H1 (cell line): ENCODE measurements around the gene RNASE2. TPM values are rescaled to one million over a fixed set of nuclear protein-coding genes. Genes with fewer than 3 reads are reported as not detected.

Experiments used
- GABPA ChIP-seq: IDR thresholded peaks from 2 replicates; pipeline ENCODE4 v1.6.1; 2011; ENCODE audit warnings: mild to moderate bottlenecking, low read length, moderate library complexity, borderline replicate concordance; ENCODE audit not compliant: insufficient read depth
- KDM1A ChIP-seq: fragments of 200-600, 300-600 bp; sonication (generic); IDR thresholded peaks from 2 replicates; pipeline ENCODE4 v1.7.1; 2016; ENCODE audit warnings: mild to moderate bottlenecking, low read length, borderline replicate concordance
- SIN3A ChIP-seq, 2 experiments: IDR thresholded peaks in 1 of 2; conservative IDR thresholded peaks in 1 of 2; 2 replicates each; pipeline ENCODE4 v1.6.1; 2011 to 2012; ENCODE audit warnings: low read length in 2 of 2, improper control_type of control experiment in 1 of 2, low read depth in 1 of 2, mild to moderate bottlenecking in 1 of 2
- TEAD4 ChIP-seq: IDR thresholded peaks from 2 replicates; pipeline ENCODE4 v1.6.1; 2012; ENCODE audit warnings: low read depth, low read length, inconsistent platforms, mixed read lengths
- polyA plus RNA-seq, 7 experiments: library from polyadenylated mRNA; depleted of rRNA in 3 of 7; stranded (reverse) in 5 of 7; unstranded in 2 of 7; fragments of >200 nt in 5 of 7; fragments of 200-250 nt in 2 of 7; gene quantifications; 1 replicate in 5 of 7; 2 replicates in 1 of 7; 4 replicates in 1 of 7; pipeline versions ENCODE4 v1.2.1 to v1.2.3, GENCODE V29; 2011 to 2013; ENCODE audit warnings: missing spikeins in 2 of 7, mixed read lengths in 2 of 7
- total RNA-seq: library from RNA; stranded (reverse); fragmentation: NEBNext Ultra II Directional; extraction: Animal tissue kit (Norgen Biotek cat#: 25700); gene quantifications from 2 replicates; pipeline ENCODE4 v1.2.1, GENCODE V29; 2021

Gene RNASE2
- total and polyA plus RNA-seq, 2 of the 8 experiments (the other 6 are each of a cell fraction or from before 2014, with no cell fraction given) = not detected

DNA sequence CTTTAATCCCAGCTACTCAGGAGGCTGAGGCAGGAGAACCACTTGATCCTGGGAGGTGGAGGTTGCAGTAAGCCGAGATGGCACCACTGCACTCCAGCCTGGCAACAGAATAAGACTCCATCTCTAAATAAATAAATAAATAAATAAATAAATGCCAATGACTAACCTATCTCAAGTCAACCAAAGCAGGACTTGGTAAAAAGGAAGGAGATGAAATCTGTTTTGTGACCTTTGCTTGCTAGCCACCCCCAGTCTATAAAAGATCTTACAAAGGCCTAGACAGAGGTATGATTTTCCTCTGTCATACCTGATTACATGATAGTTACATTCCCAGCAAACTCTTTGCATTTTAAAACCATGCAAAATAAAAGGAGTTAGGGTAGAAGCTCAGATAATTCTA is 21.0 kb downstream of the RNASE2 start (continued):
- no peak for TF ChIP-seq SIN3A (conservative IDR thresholded peaks at IDR 0.05 in 1 of 2, IDR thresholded peaks at IDR 0.05 in 1 of 2; ENCODE audit: low read depth in 1 of 2, low read length in 2 of 2)
- no peak for TF ChIP-seq KDM1A
- no peak for TF ChIP-seq GABPA
- TF ChIP-seq TEAD4 = no peak
